GM19239 (cell line): ENCODE data around the gene CHRM4.
A peak's percentile ranks its signal among the peaks of the same experiment; 100 is the strongest.

Source experiments
- DNase-seq: peaks from one replicate; pipeline ENCODE4 v3.0.0; 2011; ENCODE audit warnings: low spot score; ENCODE audit not compliant: insufficient read length
- FAIRE-seq: peaks from 2 replicates; lab custom pipeline; 2011; peaks lifted over from hg19 to GRCh38; lab: Jason Lieb, UNC

CHRM4 gene

GRCh38 chr11:46404476-46405017 lies 13.0 kb upstream of the CHRM4 start:
- no peak for DNase-seq

GRCh38 chr11:46402957-46403902 lies 11.7 kb upstream of the CHRM4 start:
- FAIRE-seq (no peak), DNase-seq (no peak)

More at GRCh38 chr11:46404476-46405017, 13.0 kb upstream of the CHRM4 start:
- FAIRE-seq: no peak

- no peak for DNase-seq
- FAIRE-seq: no peak
These were observed 6.0 kb upstream of the CHRM4 start for GRCh38 chr11:46397526-46397925.

- FAIRE-seq (peak; percentile 45), DNase-seq (no peak)
These were observed 2.2 kb upstream of the CHRM4 start for GRCh38 chr11:46393759-46394158.

GRCh38 chr11:46393231-46393616 lies 1.6 kb upstream of the CHRM4 start:
- no peak for DNase-seq
- no peak for FAIRE-seq

GRCh38 chr11:46392421-46393230 lies 1.1 kb upstream of the CHRM4 start:
- FAIRE-seq (peak; percentile 87), DNase-seq (peak; percentile 99)

- no peak for FAIRE-seq
- DNase-seq: no peak
These were observed 394 bp downstream of the CHRM4 start for GRCh38 chr11:46391186-46391577.

GRCh38 chr11:46390331-46391171 lies 1.0 kb downstream of the CHRM4 start:
- DNase-seq (no peak), FAIRE-seq (no peak)

GRCh38 chr11:46389450-46390330 lies 1.9 kb downstream of the CHRM4 start:
- FAIRE-seq (peak; percentile 69), DNase-seq (peak; percentile 93)

- no peak for DNase-seq
- FAIRE-seq: no peak
These were observed 2.7 kb downstream of the CHRM4 start for GRCh38 chr11:46388619-46389449.

GRCh38 chr11:46387919-46388618 lies 3.5 kb downstream of the CHRM4 start:
- FAIRE-seq (no peak), DNase-seq (no peak)

GRCh38 chr11:46387456-46387855 lies 4.1 kb downstream of the CHRM4 start:
- FAIRE-seq (no peak), DNase-seq (no peak)

GRCh38 chr11:46386674-46387073 lies 4.9 kb downstream of the CHRM4 start:
- no peak for FAIRE-seq
- DNase-seq: no peak

GRCh38 chr11:46386005-46386578 lies 5.5 kb downstream of the CHRM4 start:
- no peak for DNase-seq
- no peak for FAIRE-seq

GRCh38 chr11:46385169-46386004 lies 6.2 kb downstream of the CHRM4 start:
- no peak for DNase-seq
- no peak for FAIRE-seq

GRCh38 chr11:46383974-46384701 lies 7.4 kb downstream of the CHRM4 start:
- FAIRE-seq (no peak), DNase-seq (no peak)
